Spleen (tissue), 7 donors: ENCODE measurements around the gene HSPA12A.

Experiments used
- POLR2A ChIP-seq, 3 donors: fragments of 450-650 bp; IDR thresholded peaks; one replicate each; pipeline ENCODE4 v1.5.1; 2017; ENCODE audit warnings: antibody characterized with exemption in 3 of 3, mild to moderate bottlenecking in 1 of 3
- POLR2AphosphoS5 ChIP-seq, 3 donors: sonication (generic); formaldehyde crosslinking; IDR thresholded peaks; one replicate each; pipeline ENCODE4 v1.5.1; 2017; ENCODE audit warnings: antibody characterized with exemption in 3 of 3
- TF ChIP-seq, protein P1 (sequence below), 11 experiments: fragments of 200-600 bp in 7 of 11; fragments of 450-650 bp in 4 of 11; sonication (generic) in 4 of 11; IDR thresholded peaks in 8 of 11; conservative IDR thresholded peaks in 3 of 11; 1 replicate in 7 of 11; 2 replicates in 4 of 11; pipeline versions ENCODE4 v1.4.0 to v1.8.0; 2016 to 2021; ENCODE audit warnings: antibody characterized with exemption in 11 of 11, inconsistent platforms in 4 of 11, mild to moderate bottlenecking in 1 of 11
- donor health status: DM: no; HTN: no; CAD: no; lungs with moderate emphysema.
- donor health status: DM: no; HTN: no; CAD: no.
- donor health status: DM: no; HTN: no; CAD: no.

DNA sequence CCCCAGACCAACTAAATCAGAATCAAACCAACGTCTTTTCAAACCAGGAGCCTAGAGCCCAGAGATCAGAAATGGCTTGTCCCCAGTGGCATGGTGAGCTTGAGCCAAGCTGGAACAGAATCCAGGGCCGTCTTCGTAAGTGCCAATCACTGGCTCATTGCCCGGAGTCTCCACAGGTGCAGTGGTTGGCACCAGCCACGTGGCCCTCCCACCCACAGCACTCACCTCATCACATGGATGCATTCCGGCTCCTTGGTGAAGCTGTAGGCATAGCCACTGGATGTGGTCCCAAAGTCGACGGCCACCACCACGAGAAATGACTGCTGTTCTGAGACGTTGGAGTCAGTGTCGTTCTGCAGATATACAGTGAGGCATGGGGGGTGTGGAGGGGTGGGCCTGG is 37.4 kb downstream of the HSPA12A start:
- TF ChIP-seq, protein P1, sequence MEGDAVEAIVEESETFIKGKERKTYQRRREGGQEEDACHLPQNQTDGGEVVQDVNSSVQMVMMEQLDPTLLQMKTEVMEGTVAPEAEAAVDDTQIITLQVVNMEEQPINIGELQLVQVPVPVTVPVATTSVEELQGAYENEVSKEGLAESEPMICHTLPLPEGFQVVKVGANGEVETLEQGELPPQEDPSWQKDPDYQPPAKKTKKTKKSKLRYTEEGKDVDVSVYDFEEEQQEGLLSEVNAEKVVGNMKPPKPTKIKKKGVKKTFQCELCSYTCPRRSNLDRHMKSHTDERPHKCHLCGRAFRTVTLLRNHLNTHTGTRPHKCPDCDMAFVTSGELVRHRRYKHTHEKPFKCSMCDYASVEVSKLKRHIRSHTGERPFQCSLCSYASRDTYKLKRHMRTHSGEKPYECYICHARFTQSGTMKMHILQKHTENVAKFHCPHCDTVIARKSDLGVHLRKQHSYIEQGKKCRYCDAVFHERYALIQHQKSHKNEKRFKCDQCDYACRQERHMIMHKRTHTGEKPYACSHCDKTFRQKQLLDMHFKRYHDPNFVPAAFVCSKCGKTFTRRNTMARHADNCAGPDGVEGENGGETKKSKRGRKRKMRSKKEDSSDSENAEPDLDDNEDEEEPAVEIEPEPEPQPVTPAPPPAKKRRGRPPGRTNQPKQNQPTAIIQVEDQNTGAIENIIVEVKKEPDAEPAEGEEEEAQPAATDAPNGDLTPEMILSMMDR (IDR thresholded peaks at IDR 0.05 in 8 of 11, conservative IDR thresholded peaks at IDR 0.05 in 3 of 11): no peak
- TF ChIP-seq POLR2A (IDR thresholded peaks at IDR 0.05) (no peak), POLR2AphosphoS5 (IDR thresholded peaks at IDR 0.05) (no peak)
